Mucosa of descending colon (tissue), 3 donors: Measurements from ENCODE around the gene PRRT1. TPM values are rescaled to one million over a fixed set of nuclear protein-coding genes. Genes with fewer than 3 reads are reported as not detected.
"Not testable (repeated sequence)": the region's sequence is repeated elsewhere in the genome, so short reads cannot be mapped to it uniquely, and the experiment has no call there.

ENCODE experiments used
- ATAC-seq: fragments of 200-7000 bp; cut with Tn5 transposase; one replicate; pipeline ENCODE4 v1.9.1; 2020; ENCODE audit warnings: mild to moderate bottlenecking, moderate library complexity
- DNase-seq, 3 donors: peaks; one replicate each; pipeline ENCODE4 v3.0.0-alpha.2; 2020
- H3K36me3 ChIP-seq: fragments of 200-600 bp; one replicate; pipeline ENCODE4 v1.8.0; 2021; ENCODE audit warnings: low read depth, mild to moderate bottlenecking
- H3K4me1 ChIP-seq: fragments of 200-600 bp; one replicate; pipeline ENCODE4 v1.8.0; 2021; ENCODE audit warnings: low read depth, mild to moderate bottlenecking
- H3K4me3 ChIP-seq: fragments of 200-600 bp; one replicate; pipeline ENCODE4 v1.8.0; 2021; ENCODE audit warnings: mild to moderate bottlenecking
- H3K9me3 ChIP-seq: fragments of 200-600 bp; one replicate; pipeline ENCODE4 v1.8.0; 2021; ENCODE audit warnings: mild to moderate bottlenecking
- CTCF ChIP-seq: fragments of 200-600 bp; IDR thresholded peaks from one replicate; pipeline ENCODE4 v1.8.0; 2022; ENCODE audit warnings: antibody characterized with exemption, mild to moderate bottlenecking
- intact Hi-C, 2 donors: fragments of 100-400 bp; cut with DNase I in 1 of 2; cut with micrococcal nuclease in 1 of 2; formaldehyde crosslinking; loops; one replicate each; pipeline versions ENCODE4 v1.11.0 to v1.11.1; 2022; cut with DNase I, micrococcal nuclease
- total RNA-seq, 3 donors: library from RNA; stranded (reverse); fragmentation: NEBNext Ultra II Directional in 2 of 3; extraction: Animal tissue kit (Norgen Biotek cat#: 25700) in 2 of 3; gene quantifications; one replicate each; pipeline versions ENCODE4 v1.2.1 to v1.2.4, GENCODE V29; 2021 to 2023
- donor health status: DM: no; HTN: no; CAD: no; lungs with moderate emphysema.
- donor health status: DM: no; HTN: no; CAD: no.
- donor health status: DM: no; HTN: yes; CAD: no.

PRRT1 gene
- total RNA-seq, 3 donors from 2014 or later, result 0.96 to 6.6 (median 2.0) TPM

- intact Hi-C loops, result no loop called here
- peak; percentile 40 for ATAC-seq
- H3K9me3 ChIP-seq, result no peaks in the 10 kb centered on the region
- DNase-seq, result peak; percentile 89 to 95 (median 91)
- TF ChIP-seq CTCF, result no peak
- peak overlapping the region; percentile 29 for H3K4me3 ChIP-seq
- peaks cover 5% of the 10 kb centered on the region for H3K36me3 ChIP-seq
- H3K4me1 ChIP-seq, result peaks cover 15% of the 10 kb centered on the region
These were observed 44.4 kb upstream of the PRRT1 start for GRCh38 chr6:32195902-32196681.

GRCh38 chr6:32195652-32195901 lies 43.8 kb upstream of the PRRT1 start:
- peak; percentile 90 for ATAC-seq
- H3K4me1 ChIP-seq, result peaks cover 20% of the 10 kb centered on the region
- no peaks in the 10 kb centered on the region for H3K9me3 ChIP-seq
- H3K36me3 ChIP-seq, result peaks cover 5% of the 10 kb centered on the region
- DNase-seq, result peak; percentile 100
- peak; percentile 63 for TF ChIP-seq CTCF
- peak overlapping the region; percentile 29 for H3K4me3 ChIP-seq
- intact Hi-C loops, result no loop called here

GRCh38 chr6:32194825-32195651 lies 43.3 kb upstream of the PRRT1 start:
- no peak for TF ChIP-seq CTCF
- peak in 2 of 3 donors; percentile 48 to 73 for DNase-seq
- peak; percentile 8 for ATAC-seq

GRCh38 chr6:32194388-32194787 lies 42.6 kb upstream of the PRRT1 start:
- peaks cover 5% of the 10 kb centered on the region for H3K36me3 ChIP-seq
- TF ChIP-seq CTCF, result no peak
- intact Hi-C loops, result no loop called here
- DNase-seq (no peak), ATAC-seq (no peak)
- no peaks in the 10 kb centered on the region for H3K9me3 ChIP-seq
- H3K4me3 ChIP-seq, result no peak overlapping the region
- peaks cover 23% of the 10 kb centered on the region for H3K4me1 ChIP-seq

More at GRCh38 chr6:32194825-32195651, 43.3 kb upstream of the PRRT1 start:
- Histone ChIP-seq H3K4me3 (peak overlapping the region; percentile 29), H3K36me3 (peaks cover 5% of the 10 kb centered on the region), H3K9me3 (no peaks in the 10 kb centered on the region), H3K4me1 (peaks cover 23% of the 10 kb centered on the region)
- intact Hi-C loops, result no loop called here

- intact Hi-C loops, H3K4me3 ChIP-seq, H3K36me3 ChIP-seq, DNase-seq, ATAC-seq, H3K9me3 ChIP-seq: not testable (repeated sequence)
- H3K4me1 ChIP-seq, result peaks cover 28% of the 10 kb centered on the region
These were observed 41.4 kb upstream of the PRRT1 start for GRCh38 chr6:32193096-32193495.

GRCh38 chr6:32192608-32193039 lies 40.9 kb upstream of the PRRT1 start, which contains the start of gene GPSM3:
Gene GPSM3 (minus strand): TSS chr6:32192643. CDS start chr6:32192513, 130 bp downstream.
- Histone ChIP-seq H3K9me3 (no peaks in the 10 kb centered on the region), H3K36me3 (peaks cover 5% of the 10 kb centered on the region), H3K4me1 (peaks cover 32% of the 10 kb centered on the region), H3K4me3 (no peak within 1 kb of the TSS)
- TF ChIP-seq CTCF, result no peak
- no peak for ATAC-seq
- DNase-seq, result peak; percentile 78 to 91 (median 82)
- intact Hi-C loops, result no loop called here
